Activated CD8-positive, alpha-beta memory T cell treated with anti-CD3 and anti-CD28 coated beads for 48 hours (primary cell): ENCODE measurements around the gene RGS12.
A peak's percentile ranks its signal among the peaks of the same experiment; 100 is the strongest.

Source experiments
- DNase-seq, 3 experiments: peaks; one replicate each; pipeline ENCODE4 v3.0.0-alpha.2; 2020; ENCODE audit warnings: low read depth in 2 of 3, low spot score in 2 of 3

The RGS12 gene

DNA sequence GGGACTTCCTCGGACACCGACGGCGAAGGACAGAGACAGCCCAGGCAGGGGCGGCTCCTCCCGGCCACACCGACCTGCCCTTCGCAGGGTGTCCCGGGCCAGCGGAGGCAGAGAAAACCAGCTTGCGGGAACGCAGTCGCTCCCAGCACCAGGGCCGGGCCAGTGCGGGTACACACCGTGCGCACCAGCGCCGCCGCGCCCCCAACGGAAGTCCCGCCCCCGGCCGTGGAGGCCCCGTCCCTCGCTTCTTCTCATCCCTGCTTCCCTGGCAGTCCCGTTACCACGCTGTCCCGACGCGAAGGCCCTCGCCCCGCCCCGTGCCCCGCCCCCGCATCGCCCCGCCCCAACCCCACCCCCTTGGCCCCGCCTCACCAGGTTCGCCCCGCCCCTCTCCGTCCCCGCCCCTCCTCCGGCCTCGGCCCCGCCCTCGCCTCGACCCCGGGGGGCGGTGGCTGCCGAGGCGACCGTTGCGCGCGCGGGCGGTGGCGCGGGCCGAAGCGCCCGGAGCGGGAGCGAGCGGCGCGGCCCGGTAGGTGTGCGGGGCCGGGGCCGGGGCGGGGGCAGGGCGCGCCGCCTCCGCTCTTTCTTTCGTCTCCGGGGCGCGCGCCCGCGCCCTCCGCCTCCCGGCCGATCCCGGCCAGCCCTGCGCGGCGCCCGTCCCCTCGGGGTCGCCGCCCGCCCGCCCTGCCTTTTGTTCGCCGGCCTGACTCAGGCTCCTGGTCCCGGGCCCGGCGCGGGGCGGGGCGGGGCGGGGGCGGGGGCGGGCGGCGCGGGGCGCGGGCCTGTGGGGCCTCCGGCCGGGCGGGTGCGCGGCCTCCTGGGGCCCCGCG is at the start of gene RGS12:
Gene RGS12, plus strand, starts transcription at position 451 of the 830 bp plus-strand sequence. CDS start 23,150 bp downstream, outside the sequence.
- peak; percentile 67 to 77 (median 75) for DNase-seq

DNA sequence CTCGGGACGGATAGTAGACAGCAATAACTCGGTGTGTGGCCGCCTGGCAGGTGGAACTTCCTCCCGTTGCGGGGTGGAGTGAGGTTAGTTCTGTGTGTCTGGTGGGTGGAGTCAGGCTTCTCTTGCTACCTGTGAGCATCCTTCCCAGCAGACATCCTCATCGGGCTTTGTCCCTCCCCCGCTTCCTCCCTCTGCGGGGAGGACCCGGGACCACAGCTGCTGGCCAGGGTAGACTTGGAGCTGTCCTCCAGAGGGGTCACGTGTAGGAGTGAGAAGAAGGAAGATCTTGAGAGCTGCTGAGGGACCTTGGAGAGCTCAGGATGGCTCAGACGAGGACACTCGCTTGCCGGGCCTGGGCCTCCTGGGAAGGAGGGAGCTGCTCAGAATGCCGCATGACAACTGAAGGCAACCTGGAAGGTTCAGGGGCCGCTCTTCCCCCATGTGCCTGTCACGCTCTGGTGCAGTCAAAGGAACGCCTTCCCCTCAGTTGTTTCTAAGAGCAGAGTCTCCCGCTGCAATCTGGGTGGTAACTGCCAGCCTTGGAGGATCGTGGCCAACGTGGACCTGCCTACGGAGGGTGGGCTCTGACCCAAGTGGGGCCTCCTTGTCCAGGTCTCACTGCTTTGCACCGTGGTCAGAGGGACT is 49.6 kb upstream of the RGS12 start:
- no peak for DNase-seq

- no peak for DNase-seq
These were observed 48.8 kb upstream of the RGS12 start for GRCh38 chr4:3244002-3244401.

GRCh38 chr4:3244747-3245146 is 48.1 kb upstream of the RGS12 start:
- no peak for DNase-seq

- DNase-seq, result no peak
These were observed 47.1 kb upstream of the RGS12 start for GRCh38 chr4:3245676-3246075.

DNA sequence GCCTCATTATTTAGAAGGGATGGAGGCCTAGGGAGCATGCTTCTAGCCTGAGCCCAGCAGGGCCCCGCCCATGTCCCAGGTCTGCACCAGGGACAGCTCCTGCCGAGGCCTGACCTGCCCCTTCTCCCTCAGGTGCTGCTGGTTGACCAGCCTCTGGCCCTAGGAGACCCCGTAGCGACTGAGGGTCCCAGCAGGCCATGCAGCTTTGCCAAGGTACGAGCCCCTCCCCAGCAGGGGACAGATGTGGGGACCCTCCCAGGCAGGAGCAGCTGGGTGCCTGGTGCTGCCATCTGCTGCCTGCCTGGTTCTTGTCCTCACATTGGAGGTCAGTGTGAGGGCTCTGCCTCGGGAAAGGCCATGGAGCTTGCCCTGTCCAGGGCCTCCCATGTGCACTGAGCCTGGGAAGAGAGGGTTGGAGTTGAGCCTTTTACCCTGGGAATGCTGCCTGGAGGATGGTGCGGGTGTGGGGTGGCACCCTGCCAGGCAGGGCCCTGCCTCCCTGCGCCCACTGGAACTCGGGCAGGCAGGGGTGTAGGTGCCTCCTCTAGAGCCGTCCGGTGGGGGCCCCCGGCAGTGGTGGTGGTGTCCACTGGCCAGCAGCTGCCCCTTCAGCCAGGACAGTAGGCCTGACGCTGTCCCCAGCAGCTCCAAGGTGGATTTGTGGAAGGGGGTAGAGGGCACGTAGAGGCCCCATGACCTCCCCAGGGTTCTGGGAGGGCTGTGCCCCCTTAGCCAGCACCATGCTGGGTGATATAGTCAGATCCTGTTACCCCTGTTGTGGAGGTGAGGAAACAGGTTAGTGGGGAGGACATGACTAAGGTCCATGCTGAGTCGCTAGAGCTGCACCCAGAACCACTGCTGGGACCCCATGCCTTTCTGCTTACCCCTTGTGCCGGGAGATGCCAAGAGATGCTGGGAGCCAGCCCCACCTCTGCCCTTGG is 46.1 kb upstream of the RGS12 start:
- DNase-seq, result no peak

GRCh38 chr4:3247399-3248177 is 45.2 kb upstream of the RGS12 start:
- no peak for DNase-seq

GRCh38 chr4:3248178-3248480 is 44.7 kb upstream of the RGS12 start:
- DNase-seq, result no peak

GRCh38 chr4:3248811-3249661 is 43.8 kb upstream of the RGS12 start, which contains the start of gene MSANTD1:
Gene MSANTD1 (plus strand): TSS chr4:3249159. CDS start chr4:3249223, 64 bp downstream.
- no peak for DNase-seq

DNA sequence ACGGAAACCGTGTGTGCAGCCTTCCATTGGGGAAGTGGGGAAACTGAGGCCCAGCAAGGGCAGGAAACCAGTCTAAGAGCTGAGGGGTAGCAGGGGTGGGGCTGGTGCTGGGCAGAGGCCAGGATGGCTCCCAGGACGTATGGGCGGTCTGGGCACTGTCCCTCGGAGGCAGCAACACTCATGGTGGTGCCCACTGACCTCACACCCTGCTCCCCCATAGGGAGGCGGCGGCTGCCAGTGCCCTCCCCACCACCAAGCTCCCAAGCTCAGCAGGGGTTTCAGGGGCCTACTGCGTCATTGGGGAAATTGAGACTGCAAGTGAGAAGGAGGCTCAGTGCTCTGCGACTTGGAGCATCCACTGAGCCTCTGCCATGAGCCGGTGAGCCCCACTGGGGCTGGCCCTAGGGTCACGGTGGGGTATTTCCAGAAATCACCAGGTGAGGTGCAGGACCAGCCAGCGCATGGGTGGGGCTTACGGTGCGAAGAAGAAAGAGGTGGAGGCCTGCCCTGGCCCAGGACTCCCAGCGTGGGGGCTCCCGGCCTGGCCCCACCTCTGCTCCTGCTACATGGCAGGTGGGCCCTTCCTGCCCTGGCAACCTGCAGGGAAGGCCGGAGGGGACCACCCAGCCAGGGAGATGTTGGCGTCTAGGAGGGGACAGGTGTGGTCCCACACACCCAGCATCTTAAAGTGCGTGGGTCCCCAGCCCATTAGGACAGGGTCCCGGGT is 42.9 kb upstream of the RGS12 start:
- no peak for DNase-seq

DNA sequence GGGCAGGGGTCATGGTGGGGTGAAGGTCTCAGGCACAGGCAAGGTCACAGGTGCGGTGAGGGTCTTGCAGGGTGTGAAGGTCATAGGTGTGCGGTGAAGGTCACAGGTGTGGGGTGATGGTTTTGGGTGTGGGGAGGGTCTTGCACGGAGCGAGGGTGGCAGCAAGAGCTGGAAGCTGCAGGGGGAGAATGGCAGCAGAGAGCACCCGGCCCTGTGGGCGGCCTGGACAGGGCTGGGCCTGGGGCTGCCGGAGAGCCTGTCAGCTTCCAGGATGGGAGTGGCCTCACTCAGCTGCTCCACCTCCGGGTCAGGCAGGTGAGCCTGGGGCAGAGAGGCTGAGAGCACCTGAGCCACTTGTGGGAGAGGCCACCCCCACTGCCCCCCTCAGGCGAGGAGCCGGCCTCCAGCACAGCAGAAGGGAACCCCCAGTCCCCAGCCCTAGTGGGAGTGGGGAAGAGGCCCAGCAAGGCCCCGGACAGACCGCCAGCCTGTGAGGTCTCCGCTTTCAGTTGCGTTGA is 42.3 kb upstream of the RGS12 start:
- DNase-seq, result no peak

DNA sequence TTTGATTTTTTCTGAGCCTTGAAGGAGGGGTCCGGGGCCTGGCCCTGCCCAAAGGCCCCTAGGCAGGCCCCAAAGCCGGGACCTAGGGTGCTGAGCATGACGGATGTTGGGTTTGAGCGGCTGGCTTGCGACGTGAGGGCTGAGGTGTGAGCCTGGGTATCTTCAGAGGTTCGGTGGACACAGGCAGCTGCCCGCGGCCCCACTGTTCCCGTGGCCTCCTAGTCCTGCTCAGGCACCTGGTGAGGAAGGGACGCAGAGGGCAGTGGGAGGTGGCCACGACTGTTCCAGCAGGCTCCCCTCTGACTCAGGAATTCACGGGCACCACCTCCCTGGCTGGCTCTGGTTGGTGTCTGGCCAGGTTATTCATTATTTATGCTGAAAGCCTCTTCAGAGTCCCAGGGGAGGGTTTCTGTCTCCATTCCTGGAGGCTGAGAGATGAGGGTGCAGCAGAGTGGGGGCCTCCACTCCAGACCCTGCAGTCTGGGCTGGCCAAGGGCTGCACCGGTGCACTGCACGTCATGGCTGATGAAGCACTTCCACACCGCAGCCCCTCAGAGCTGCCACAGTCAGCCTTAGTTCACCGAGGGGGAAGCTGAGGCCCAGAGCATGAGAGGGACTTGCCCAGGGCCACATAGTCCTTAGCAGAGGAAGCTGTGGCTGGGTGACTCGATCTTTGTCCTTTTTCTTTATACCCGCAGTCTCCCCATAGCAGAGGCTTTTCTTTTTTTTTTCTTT is 41.7 kb upstream of the RGS12 start:
- DNase-seq, result no peak

DNA sequence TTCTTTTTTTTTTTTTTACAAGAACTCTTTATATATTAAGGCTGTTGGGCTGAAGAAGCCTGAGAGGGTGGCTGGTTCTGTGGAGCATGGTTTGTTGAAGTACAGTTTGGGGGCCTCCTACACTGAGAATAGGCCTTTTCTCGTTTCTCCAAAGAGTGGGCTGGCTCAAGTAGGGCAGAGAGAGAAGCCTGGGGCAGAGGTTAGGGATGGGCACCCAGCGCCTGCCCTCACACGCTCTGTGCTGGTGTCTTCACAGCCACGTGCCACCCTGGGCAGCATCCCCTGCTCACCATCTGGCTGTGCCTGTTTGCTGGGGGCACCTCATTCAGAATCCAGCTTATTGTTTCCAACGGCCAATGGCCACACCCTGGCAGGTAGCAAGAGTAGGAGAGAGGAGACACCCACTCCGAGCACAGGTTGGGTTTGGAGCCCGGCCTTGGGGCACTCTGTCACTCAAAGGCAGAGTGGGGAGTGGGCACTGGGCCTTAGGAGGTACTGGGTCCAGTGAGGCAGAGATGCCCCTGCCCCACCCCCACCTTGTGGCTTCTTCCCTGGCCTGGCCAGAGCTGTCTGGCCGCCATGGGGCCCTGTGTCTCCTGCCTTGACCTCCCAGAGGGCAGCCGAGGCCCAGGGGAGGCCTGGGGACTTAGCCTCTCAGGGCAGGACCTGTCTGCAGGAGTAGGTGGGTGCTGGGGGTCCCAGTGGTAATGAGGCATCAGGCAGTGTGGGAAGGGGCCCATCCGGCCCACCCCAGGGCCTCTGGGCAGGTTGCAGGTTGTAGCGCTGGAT is 40.9 kb upstream of the RGS12 start:
- DNase-seq, result no peak

DNA sequence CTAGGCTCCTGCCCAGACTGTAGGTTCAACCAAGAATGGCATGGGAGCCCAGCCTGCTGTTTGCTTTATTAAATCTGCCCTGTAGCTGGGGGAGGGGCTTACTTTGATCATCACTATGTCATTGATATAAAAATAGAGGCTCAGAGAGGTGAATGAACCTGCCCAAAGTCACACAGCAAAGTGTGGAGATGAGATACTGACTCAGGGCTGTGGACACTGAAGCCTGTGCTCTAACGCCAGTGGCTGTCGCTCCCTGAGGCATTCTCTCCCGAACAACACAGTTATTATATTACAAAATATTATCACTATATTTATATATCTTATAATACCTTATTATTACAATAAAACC is 40.4 kb upstream of the RGS12 start:
- no peak for DNase-seq

- no peak for DNase-seq
These were observed 39.8 kb upstream of the RGS12 start for GRCh38 chr4:3252831-3253641.

DNA sequence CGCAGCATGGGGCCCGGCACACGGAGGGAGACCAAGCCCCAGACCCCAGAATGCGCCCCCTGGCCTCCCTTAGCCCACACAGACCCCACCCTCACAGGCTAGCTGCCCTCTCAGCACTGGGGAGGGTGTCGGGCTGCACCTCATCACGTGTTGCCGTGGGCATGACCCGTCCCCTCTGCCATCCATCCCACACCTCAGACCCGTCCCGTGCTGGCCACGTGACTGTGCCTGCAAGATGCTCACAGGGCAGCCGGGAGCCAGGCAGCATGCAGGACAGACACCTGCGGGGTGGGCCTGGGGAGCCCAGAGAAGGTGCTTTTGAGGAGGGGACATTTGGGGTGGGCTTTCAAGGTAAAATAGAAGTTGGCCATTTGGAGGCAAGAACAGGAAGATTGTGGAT is 39.0 kb upstream of the RGS12 start:
- DNase-seq, result no peak
